HCEC 1CT (cell line): ENCODE measurements around the gene ZNF423.

Experiments used
- DNase-seq: peaks from one replicate; pipeline ENCODE4 v3.0.0-alpha.2; 2017

The ZNF423 gene

DNA sequence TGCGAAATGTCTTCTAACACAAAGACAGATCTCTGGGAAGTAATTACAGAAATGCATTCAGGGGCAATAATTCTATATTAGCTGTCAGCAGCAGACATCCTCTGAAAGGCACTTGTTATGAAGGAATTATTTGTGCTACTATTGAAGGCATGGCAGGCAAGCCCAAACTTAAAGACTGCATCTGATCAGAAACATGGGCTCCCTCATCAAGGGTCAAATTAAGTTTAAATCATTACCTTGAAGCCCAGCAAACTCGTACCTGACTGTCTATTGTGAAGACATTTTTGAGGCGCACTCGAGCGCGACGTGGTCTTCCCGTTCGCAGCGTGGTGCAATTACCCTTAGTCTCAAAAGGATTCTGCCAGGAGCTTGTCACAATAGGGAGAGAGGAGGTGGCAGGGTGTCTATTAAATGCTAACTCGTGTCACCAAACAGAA, 110.6 kb downstream of the ZNF423 start:
- DNase-seq: no peak

DNA sequence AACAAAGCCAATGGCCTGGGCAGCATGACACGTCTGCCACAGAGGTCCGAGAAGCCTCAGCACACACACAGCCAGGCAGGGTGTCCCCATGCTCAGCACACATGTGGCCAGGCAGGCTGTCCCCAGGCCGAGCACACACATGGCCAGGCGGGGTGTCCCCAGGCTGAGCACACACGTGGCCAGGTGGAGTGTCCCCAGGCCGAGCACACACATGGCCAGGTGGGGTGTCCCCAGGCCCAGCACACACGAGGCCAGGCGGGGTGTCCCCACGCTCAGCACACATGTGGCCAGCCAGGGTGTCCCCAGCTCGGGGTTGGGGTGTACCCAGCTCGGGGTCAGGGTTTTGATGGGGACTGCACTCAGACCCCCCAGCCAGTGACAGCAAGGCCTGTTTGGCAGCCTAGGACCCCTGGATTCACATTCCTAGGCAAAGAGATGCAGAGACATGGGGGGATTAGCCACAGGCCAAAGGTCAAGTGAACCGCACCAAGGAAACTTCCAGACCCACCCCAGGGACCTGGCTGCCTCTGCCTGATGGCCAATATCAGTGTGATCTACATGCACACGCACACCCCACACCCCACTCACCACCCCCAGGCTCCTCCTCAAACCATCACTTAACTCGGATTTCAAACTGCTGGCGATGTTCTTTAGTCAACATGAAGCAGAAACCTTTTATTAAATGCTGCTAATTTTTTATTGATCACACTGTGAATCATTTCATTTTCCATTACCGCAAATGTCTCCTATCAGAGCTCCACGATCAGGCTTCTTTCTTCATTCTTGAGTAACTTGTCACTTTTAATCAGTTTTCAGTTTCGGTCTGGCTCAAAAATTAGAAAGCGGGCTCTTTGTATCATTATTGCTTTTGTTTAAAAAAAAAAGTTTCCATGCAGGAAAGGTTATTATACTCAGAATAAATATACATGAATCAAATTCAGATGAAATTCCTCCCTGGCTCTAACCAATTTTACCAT, 111.4 kb downstream of the ZNF423 start:
- no peak for DNase-seq

DNA sequence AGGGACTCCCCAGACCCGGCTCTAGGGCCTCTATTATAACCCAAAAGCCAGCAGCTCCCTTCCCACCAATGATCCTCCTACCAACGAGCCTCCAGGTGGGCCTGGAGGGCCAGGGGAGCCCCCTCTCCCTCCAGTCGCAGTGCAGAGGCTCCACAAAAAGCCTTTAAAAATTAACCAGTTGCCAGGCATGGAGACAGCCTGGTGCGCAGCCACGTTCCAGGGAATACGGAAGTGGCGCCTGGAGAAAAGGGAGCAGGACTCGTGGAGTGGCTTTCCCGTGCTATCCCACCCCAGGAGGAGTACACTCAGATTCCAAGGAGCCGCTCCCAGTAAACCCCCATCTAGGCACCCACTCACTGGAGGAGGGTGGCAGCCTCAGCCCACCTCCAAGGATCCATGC, 112.3 kb downstream of the ZNF423 start:
- DNase-seq: no peak

DNA sequence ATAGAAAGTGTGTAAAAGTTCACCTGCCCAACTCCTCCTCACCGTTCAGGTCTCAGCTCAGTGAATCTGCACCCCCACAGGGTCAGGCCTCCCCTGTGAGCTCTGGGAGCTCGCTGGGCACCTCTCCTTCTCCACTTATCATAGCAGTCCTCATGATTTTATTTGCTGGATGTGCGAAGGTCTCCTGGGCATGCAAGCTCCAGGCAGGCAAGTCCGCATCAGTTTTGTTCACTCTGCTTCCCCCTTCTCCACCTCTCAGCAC, 112.8 kb downstream of the ZNF423 start:
- DNase-seq: no peak

DNA sequence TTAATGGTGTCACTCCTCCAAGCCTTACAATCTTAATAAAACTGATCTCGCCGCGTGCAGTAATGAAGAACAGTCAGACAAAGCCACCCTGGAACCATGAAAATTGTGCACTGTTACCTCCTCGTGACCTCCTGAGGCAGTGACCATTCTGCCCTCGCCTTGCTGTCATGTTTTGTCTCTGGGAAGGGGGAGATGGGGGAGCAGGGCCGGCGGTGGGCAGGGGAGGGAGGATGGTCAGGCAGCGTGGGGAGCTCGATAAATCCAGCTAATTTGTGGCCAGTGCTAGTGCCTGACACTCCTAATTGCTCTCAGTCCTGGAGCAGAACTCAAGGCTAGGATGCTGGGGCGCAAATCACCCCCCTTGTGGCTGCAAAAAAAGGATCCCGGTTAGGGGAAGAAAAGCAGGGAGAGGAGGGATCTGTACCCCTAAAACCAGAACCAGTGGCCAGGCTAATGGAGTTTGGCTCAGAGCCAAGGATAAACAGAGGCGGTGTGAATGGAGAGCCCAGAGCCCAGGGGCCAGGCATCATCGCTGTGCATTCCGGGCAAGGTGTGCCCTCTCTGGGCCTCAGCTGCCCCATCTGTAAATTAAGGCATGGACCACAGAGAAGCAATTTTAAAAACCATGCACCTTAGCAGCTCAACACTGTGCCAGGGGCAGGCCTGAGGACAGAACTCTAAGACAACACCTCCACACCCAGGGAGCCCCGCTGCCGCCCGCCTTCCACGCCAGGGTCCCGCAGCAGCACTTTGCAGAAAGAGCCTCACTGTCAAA, 113.3 kb downstream of the ZNF423 start:
- no peak for DNase-seq

DNA sequence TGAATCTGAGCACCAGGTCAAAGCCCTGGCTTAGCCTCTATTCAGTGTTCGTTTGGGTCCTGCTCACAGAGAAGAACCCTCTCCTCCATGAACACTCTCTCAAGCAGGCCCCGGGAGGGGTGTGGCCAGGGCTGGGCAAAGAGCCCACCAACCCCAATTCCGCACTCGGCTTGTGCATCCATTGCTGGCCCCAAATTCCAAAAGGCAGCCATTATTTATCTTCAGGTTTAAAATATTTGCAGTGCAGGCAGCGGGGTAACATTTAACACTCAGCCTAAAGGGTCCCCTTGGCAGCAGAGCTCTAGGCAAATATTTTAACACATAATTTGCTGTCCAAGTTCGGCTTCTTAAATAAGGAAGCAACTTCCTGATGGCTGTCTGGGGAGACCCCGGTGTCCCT, 115.7 kb downstream of the ZNF423 start:
- no peak for DNase-seq

DNA sequence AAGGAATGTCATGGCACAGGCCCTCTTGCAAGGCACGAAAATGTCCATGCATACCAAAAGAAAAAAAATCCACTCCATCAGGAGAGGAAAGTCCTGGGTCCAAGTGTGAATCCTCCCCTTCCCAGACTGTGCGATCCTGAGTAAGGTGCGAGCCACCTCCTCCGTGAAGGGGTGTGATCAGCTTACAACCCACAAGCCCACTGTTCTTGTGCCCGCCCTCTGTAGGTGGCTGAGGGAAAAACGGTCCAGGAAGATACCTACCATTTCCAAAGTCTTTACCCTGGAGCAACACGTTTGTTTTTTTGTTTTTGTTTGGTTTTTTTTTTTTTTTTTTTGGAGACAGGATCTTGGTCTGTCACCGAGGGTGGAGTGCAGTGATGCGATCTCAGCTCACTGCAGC, 116.5 kb downstream of the ZNF423 start:
- no peak for DNase-seq

DNA sequence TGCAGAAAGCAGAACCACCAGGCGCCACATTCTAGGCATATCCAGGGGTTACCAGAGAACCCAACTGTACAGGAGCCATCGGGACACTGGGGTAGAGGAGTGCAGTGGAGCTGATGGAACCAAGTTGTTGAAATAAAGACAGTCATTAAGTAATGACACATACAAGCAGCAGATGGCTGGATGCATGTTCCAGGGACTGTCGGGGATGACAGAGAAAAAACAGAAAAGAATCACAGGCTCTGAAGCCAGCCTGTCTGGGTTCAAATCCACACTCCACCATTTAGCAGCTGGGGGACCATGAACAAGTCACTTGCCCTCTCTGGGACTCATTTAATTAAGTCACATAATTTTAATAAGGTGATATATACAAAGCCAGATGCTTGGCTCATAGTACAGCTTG, 117.1 kb downstream of the ZNF423 start:
- no peak for DNase-seq

DNA sequence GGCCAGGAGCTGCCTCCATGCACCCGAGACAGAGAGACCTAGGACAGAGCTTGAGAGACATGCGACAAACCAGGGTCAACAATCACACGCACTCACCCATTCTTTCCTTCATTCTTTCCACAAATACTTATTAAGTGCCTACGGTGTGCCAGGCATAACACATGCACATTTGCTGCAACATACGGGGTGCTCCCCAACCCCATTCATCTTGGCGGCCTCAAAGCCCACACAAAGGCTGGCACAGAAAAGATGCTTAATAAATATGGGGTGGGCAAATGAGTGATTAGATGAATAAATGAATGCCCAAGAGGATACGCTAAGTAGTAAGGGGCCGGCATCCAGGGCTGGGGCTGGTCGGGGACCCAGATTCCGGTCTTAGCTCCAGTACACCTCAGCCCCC, 117.9 kb downstream of the ZNF423 start:
- DNase-seq: no peak

DNA sequence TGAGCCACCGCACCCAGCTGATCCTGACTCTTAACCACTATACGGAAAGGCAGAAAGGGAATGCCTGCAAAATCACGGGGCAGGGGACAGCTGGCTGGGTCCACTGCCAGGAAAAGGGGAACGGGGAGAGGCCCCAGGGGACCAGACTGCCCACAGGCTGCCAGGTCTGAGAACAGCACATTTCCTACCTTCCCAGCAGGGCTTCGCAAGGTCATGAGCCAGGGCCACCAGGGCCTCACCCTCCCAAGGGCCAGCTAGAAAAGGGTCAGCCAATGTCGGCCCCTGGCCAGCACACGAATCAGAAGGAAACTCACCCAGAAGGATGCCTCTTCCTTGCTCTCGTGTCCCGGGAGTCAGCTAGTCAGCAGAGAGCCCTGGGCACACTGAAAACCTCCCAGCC, 118.4 kb downstream of the ZNF423 start:
- DNase-seq: no peak

DNA sequence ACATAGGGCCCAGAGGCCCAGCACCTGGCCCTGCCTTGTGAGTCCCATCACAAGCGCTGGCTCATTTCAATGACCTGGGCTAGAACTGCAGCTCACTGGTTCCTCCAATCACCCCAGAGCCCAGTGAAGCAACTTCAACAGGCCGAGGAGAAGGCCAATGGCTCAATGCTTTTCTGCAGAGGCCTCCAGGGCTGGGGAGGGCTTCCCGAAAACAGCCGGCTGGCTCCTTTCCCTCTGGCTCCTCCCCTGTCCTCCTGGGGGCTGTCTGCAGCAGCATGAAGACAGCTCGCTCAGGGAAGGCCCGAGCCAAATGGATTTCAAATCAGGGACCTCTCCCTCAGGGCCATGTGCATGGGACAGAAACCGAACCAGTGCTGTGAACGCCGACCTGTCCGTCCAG, 121.6 kb downstream of the ZNF423 start:
- no peak for DNase-seq

DNA sequence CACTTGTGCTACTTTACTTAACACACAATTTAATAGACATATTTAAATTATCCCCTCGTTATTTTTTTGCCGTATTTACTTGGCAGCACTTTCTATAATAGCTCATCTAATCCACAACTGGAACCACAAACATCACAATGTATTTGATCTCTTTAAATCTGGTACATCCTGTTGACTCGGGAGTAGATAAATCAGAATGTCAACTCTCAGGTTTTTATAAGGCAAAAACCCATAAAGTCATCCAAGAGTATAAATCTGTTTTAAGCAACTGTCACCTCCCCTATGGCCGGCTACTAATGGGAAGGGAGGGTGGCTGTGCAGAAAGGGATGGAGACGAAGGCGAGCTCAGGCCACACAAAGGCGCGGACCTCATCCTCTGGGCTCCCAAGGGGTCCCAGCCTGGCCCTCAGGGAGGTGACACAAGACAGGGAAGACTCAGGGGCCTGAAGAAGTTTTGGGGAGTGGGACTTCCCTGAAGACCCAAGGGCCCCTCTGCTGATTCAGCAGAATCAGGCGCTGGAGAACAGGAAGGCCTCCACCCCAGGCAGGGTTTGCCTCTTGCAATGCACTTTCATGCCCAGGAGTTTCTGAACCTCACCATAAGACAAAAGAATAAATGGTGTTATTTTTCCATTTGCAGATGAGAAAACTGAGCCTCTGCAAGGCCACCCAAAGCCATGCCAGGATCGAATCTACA, 122.5 kb downstream of the ZNF423 start:
- no peak for DNase-seq

DNA sequence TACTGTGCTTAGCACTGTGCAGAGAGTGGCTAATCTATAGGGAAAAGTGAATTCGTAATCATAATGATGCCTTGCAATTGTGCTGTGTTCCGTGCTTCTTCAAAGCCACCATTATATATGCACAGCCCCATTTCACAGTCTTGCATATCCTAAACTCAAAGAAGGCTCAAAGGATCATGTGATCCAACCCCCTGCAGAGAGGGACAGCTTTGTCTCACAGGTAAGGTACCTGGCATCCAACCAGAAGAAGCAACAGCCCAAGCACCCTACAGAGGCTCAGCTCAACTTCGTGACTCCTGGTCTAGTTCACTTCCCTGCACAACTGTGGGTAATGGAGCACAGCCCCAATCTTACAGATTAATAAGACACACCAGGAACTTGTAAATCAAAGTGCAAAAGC, 124.0 kb downstream of the ZNF423 start:
- DNase-seq: no peak

DNA sequence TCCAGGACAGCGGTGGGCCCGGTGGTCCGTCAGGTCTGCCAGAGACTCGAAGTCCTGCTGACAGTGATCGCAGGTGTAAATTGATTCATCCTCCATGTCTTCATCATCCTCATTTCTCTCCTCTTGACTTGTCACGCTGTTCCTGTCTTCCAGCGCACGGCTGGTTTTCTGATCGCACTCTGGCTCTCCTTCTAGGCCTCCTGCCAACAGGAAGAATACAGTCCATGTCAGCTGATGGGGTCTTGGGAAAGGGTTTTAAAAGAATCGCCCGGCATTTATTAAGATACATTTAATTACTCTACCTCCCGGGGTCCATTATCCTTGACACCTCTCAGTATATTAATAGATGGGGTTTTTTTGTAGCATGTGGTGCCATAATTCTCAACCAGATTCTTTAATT, 125.1 kb downstream of the ZNF423 start:
- no peak for DNase-seq

DNA sequence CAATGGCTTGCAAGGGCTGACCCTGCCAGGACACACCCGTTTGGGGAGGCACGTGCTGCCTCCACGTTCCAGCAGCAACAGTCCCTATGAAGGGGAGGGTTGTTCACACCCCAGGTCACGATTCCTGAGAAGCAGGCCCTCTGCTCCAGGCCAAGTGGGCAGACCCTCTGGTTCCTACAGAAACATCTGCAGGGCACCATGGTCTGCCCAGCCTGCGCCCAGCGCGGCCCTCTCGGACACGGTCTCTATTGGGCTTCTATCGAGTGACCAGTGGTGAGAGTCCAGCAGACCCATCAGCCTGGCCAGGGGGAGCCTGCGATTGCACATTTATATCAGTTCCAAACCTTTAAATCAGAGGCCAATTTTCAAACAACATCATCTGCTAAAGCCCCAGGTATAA, 128.3 kb downstream of the ZNF423 start:
- DNase-seq: no peak

DNA sequence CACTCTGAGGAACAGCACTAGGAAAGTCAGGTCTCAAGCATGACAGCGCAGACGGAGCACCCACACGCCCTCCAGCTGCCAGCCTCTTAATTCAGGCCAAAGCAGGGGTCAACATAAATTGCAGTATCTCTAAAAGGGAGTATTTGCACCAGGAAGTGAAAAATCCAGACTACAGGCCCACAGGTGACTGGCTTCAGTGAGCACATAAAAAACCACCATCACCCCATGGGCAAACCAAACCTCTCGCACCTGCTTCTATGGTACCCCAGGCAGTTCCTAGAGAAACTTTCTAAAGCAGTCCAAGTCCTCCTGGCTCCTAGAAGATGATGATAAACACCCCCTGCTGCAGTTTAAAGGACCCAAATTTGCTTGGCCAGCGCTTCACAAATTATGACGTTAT, 129.8 kb downstream of the ZNF423 start:
- no peak for DNase-seq

DNA sequence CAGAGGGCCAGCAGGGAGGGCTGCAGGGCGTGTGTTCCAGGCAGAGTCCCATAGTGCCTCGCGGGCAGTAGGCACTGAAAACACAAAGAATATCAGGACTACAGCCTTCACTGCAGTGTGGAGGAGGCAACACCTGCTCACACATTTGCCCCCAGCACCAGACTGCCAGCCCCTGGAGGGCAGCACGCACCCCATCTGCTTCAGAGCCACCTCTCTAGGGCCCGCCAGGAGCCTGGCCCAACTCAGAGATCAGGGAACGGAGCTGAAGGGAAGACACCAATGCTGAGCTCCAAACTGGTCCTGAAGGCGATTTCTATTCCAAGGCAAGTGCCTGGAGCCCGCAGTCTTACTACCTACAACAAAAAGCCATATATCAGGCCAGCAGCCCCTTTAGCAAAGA, 130.3 kb downstream of the ZNF423 start:
- no peak for DNase-seq

DNA sequence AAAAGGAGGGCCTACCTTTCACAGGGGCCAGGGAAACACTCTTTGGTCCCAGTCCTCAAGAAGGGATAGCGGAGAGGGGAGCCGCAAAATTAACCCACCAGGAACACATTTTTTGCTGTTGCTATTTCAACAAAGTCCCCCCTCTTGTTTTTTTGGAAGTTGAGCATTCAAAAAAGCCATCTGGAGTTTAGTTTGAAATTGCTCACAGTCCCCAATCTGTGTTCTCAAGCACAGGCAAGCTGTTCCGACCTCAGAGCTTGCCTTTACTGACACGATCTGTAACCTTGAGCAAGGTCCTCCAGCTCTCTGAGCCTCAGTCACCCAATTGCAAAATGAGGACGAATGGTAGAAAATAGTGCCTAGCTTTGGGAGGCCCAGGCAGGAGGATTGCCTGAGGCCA, 131.1 kb downstream of the ZNF423 start:
- DNase-seq: no peak

DNA sequence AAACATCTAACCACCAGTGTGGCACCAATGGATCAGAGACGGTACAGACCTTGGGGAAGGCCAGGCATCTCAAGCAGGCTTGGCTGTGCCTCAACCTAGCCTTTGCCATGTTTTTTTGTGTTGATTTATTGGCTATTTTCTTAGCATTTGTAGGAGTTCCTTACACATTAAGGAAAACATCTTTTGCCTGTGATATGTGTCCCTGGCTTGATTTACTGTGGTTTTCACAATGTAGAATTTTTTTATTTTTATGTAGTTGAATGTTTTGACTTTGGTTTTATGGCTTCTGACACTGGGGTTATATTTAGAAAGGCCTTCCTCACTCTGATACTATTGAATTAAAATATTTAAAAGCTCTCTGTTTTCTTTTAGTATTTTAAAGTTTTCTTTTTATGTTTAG, 132.6 kb downstream of the ZNF423 start:
- DNase-seq: no peak

DNA sequence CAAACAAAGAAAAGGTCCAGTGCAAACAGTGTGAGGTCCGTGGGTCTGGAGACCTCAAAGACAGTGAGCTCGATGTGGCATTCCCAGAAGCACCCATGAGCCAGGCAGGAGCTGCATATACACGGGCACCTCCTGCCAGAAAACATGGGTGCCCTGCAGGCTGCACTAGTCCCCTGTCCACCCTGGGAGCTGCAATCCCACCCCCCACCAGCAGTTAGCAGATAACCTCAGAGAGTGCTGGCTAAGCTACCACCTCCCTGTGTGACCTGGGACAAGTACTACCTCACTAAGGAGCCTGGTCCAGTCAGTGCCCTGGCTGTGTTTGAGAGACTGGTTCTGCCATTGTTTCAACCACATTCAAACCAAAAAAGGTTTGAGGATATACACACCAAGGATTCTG, 135.7 kb downstream of the ZNF423 start:
- no peak for DNase-seq

DNA sequence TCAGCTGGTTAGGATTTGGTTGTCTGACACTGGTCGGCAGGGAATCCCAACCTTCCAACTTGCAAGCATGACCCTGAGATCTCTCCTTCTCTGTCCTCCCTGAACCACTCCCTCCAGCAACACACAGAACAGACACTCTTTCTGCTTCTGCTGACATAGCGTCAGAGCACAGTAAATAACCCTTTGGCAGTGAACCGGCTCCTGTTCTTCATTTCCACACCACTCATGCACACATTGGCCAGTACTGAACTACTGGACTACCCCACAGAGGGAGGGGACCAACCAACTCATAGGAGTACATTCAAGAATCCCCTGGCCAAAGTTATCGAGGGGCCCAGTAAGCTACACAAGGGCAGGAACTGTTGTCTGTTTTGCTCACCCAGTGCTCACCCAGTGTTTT, 138.2 kb downstream of the ZNF423 start:
- DNase-seq: no peak

DNA sequence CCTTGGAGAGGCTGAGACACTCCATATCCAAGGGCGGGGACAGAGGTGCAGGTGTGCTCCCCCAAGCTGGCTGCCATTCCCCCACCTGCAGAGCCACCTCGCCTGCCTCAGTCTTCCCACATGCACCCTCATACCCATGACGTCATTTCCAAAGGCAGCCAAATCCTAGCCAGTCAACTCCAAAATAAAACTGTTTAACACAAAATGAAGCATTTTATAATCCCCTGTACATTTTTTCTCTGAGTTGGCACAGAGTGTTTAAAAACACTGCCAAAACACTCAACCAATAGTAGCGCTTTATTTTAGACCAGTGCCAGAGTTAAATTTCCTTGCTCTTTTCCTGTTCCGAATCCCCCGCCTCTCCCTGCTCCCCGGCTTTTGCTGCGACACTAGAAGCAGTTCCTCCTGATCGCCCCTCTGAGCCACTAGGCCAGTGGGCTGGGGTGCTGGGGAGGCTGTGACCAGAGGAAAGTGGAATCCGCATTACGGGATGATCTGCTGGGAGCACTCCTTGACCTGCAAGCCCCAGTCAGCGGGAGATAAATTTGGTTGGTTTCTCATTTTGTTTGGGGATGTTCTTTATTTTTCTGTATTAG, 139.5 kb downstream of the ZNF423 start:
- DNase-seq: no peak

DNA sequence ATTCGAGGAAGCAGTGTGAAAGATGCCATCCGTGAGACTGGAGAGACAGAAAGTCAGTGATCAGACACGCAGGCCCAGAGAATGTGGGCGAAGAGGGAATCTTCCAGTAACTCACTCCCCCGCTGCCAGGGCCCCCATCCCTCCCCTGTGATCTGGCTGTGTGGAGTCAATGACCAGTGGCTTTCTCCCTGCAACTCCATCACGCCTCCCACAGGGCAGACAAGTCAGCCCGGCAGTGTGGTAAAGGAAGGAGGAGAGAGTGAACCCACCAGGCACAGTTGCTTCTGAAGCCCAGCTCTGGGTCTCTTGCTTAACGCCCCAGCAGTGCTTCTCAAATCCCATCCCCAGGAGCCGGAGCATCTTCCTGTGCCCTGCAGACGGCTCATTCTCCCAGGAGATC, 142.1 kb downstream of the ZNF423 start:
- no peak for DNase-seq

DNA sequence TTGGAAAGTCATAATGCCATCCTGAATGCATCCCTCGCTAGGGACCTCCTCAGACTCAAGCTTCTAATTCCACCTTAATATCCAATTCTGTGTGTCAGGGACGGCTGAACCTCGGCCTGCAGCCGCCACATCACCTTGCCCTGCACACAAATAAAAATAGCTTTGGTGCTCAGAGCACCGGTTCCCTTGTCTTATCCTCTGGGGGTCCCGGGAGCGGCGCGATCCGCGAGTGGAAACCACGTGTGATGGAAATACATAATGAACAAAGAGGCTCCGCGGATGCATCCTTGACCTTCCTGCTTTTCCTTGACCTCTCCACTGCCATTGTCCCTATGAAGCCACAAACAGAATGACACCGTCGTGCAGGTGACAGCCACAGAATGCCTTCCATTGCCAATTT, 143.4 kb downstream of the ZNF423 start:
- no peak for DNase-seq
